LNCaP clone FGC (cell line): ENCODE data around the gene LRRC45.

ENCODE experiments used
- DNase-seq: peaks from one replicate; pipeline ENCODE4 v3.0.0-alpha.2; 2011; ENCODE audit warnings: low read depth
- H3K4me3 ChIP-seq: 2 replicates; pipeline ENCODE4 v1.5.1; 2011; ENCODE audit warnings: mild to moderate bottlenecking, low read depth, low read length, control low read depth
- CTCF ChIP-seq: IDR thresholded peaks from 2 replicates; pipeline ENCODE4 v1.5.1; 2012; ENCODE audit warnings: mild to moderate bottlenecking; ENCODE audit not compliant: control insufficient read depth, insufficient read depth; ENCODE audit errors: extremely low read depth

The LRRC45 gene

GRCh38 chr17:82017612-82018151 is 5.4 kb upstream of the LRRC45 start:
- TF ChIP-seq CTCF, result no peak
- no peak overlapping the region for H3K4me3 ChIP-seq
- DNase-seq, result no peak

- DNase-seq, result no peak
- no peak overlapping the region for H3K4me3 ChIP-seq
- TF ChIP-seq CTCF, result no peak
Observed at GRCh38 chr17:82018152-82018988, 4.7 kb upstream of the LRRC45 start.

DNA sequence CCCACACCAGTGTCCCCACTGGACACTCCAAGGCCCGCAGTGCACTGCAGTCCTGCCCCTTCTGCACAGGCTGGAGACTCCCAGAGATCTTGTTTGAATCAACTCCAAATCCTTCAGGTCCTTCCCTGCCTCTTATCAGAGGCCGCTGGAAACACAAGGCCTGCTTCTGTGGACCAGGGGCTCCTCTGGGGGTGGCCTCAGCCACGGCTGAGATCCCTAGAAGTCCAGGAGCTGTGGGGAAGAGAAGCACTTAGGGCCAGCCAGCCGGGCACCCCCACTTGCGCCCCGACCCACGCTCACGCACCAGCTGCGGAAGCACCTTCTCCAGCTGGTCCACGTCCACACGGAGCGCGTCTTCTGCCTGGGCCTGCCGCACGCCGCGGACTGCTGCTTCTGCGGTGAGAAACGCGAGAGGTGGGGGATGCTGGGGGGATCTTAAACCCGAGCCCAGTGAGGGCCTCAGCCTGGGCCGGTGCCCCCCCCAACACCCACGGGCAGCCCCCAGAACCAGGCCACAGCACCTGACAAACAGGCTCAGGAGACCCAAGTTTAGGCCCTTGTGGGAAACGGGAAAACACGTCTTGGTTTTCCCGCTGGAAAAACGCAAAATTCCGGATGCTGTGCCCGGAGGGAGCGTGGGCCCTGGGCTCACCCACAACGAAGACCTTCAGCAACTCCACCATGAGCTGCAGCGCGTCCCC is 4.0 kb upstream of the LRRC45 start:
- no peak for DNase-seq
- TF ChIP-seq CTCF, result no peak
- no peak overlapping the region for H3K4me3 ChIP-seq

DNA sequence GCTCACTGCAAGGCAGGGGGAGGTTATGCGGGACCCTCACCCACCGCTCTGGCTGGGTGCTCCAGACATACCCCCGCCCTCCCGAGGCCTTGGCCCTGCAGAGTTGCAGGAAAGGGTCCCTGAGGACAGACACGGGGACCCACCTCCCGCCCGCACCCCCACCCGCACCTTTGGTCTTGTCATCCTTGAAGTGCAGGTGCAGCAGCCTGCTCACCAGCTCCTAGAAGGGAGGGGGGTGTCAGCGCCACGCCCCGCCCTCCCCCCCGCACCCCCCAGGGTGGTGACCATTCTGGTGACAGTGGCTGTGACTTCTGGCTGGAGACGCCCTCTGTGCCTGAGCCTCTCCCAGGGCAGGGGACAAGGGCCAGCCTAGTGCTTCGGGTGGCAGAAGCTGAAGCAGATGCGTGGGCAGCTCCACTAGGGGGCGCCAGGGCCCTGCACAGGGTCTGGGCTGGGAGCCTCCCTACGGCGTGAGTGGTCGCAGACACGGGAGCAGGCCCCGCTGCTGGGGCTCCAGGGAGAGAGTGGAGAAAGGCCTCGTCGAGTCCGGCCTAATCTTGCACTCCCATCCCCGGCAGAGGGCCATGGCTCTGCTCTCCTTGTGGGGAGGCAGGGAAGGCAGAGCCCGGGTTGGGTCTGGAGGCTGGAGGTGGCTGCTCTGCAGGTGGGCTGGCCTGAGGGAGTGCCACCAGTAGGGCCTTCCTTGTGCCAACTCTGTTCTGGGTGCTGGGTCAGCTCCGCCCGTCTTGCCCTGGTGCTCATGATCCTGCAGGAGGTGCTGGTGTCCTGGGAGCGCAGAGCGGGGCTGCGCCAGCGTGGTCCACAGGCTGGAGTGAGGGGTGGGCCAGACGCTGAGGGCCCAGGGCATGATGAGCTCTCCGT is 3.2 kb upstream of the LRRC45 start:
- TF ChIP-seq CTCF, result peak; percentile 84

GRCh38 chr17:82020572-82021106 is 2.5 kb upstream of the LRRC45 start:
- no peak for TF ChIP-seq CTCF
- no peak overlapping the region; the same call in 1 of the 2 replicates for H3K4me3 ChIP-seq
- DNase-seq, result no peak

More for the DNA sequence above, 3.2 kb upstream of the LRRC45 start:
- no peak for DNase-seq
- no peak overlapping the region for H3K4me3 ChIP-seq
